HG02973 (cell line): ENCODE measurements around the gene SPIN1.
A peak's percentile ranks its signal among the peaks of the same experiment; 100 is the strongest.
"Not testable (repeated sequence)": the region's sequence is repeated elsewhere in the genome, so short reads cannot be mapped to it uniquely, and the experiment has no call there.

Source experiments
- ATAC-seq: cut with Tn5 transposase; IDR thresholded peaks from one replicate; pipeline ENCODE4 v1.9.1; 2021; ENCODE audit warnings: moderate library complexity; ENCODE audit not compliant: unreplicated experiment

The SPIN1 gene

DNA sequence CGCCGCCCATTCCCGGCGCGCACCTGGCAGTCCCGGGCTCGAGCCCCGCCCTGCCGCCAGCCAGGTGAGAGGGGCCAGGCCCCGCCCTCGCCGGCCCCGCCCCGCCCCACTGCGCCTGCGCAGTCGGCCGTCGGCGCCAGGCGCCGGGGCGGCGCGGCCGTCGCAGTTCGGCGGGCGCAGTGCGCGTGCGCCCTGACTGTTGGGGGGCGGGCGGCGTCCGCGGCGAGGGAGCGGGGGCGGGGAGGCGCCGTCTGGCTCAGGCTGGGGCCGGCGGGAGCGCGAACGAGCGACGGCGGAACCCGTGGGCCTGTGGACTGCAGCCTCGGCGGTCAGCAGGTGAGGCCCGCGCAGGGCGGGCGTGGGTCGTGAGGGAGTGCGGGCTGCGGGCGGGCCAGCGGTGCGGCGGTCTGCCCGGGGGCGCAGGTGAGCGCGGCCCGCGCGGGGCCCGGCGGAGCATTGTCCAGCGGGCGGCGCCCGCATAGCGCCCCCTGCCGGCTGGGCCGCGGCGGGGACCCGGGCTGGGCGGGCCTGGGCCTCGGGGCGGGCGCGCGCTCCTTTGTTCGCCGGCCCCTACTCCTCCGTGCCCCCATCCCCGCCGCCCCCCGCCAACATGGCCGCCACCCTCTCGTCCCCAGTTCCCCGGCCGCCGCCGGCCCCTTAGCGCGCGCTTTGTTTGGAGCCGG, at the start of gene SPIN1:
TSS of gene SPIN1 (plus strand) at position 242 of the 683 bp plus-strand sequence. CDS start 38,096 bp downstream, outside the sequence.
- ATAC-seq: peak; percentile 83

DNA sequence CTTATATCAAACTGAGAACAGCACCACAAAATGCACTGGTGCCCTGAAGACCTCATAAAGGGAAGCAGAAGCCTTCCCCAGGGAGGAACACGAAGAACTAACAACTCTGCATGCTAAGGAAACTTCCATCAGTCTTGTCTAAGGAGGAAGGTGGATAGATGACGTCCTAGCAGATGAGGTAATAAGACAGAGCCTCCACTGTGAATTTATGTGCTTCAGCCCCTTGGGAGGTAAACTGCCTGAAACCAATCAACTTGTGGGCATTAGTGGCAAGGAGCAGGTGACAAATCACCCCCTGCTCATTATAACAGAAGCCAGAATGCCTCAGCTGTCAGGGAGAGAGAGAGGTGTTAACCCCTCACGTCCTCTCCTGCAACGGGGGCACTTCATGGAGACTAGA, 48.9 kb upstream of the SPIN1 start:
- ATAC-seq: no peak

DNA sequence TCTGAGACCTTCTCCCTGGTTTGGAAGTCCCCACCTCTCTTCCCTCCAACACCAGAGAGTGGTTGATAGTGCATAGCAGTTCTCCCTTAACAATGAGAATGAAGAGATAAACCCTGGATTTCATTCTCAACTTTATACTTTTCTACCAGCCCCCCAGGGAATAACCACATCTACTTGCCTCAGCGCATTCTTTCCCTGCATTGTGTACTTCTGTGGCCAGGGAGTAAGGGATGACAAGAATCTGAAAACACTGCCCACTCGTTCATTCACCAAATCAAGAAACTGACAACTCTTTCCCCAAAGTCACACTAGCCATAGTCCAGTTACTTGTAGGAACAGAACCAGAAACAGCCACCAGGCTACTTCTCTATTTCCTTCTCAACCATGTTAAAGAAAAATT, 46.0 kb upstream of the SPIN1 start:
- no peak for ATAC-seq

DNA sequence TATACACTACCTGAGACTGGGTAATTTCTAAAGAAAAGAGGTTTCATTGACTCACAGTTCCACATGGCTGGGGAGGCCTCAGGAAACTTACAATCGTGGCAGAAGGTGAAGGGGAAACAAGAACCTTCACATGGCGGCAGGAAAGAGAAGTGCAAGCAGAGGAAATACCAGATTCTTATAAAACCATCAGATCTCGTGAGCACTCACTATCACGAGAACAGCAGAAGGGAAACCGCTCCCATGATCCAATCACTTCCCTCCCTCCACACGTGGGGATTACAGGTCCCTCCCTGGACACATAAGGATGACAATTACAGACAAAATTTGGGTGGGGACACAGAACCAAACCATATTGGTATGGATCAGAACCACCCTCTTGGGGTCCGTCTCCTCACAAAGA, 44.2 kb upstream of the SPIN1 start:
- no peak for ATAC-seq

DNA sequence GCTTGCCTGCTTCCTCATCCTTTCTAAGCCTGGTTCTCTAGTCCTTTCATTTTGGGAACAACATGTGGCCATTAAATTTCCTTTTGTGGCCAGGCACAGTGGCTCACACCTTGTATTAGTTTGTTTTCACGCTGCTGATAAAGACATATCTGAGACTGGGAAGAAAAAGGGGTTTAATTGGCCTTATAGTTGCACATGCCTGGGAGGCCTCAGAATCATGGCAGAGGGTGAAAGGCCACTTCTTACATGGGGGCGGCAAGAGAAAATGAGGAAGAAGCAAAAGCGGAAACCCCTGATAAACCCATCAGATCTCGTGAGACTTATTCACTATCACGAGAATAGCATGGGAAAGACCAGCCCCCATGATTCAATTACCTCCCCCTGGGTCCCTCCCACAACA, 37.9 kb upstream of the SPIN1 start:
- not testable (repeated sequence) for ATAC-seq

DNA sequence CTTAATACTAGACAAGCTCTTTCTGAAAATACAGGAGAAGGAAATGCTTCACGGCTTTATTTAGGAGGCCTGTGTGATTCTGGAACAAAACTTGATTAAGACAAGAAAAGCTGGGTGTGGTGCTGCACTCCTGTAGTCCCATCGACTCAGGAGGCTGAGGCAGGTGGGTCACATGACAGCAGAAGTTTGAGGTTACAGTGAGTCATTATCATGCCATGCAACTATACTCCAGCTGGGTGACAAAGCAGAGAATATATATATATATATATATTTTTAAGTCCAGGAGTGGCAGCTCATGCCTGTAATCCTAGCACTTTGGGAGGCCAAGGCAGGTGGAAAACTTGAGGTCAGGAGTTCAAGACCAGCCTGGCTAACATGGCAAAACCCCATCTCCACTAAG, 33.1 kb upstream of the SPIN1 start:
- no peak for ATAC-seq

DNA sequence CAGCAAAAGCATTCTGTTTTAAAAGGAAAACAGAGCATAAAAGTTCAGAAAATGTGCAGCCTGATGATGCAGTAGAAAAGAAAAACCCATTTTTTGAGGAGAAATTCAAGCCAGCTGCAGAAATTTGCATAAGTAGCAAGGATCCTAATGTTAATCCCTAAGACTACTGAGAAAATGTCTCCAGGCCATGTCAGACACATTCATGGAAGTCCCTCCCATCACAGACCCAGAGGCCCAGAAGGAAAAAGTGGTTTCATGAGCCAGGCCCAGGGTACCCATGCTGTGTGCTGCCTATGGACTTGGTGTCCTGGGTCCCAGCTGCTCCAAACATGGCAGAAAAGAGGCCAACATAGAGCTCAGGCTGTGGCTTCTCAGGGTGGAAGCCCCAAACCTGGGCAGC, 31.0 kb upstream of the SPIN1 start:
- ATAC-seq: not testable (repeated sequence)

DNA sequence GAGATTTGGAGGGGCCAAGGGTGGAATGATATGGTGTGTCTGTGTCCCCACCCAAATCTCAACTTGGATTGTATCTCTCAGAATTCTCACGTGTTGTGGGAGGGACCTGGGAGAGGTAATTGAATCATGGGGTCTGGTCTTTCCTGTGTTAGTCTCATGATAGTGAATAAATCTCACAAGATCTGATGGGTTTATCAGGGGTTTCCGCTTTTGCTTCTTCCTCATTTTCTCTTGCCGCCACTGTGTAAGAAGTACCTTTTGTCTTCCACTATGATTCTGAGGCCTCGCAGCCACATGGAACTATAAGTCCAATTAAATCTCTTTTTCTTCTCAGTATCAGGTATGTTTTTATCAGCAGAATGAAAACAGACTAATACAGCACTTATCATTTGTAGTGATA, 29.5 kb upstream of the SPIN1 start:
- no peak for ATAC-seq

DNA sequence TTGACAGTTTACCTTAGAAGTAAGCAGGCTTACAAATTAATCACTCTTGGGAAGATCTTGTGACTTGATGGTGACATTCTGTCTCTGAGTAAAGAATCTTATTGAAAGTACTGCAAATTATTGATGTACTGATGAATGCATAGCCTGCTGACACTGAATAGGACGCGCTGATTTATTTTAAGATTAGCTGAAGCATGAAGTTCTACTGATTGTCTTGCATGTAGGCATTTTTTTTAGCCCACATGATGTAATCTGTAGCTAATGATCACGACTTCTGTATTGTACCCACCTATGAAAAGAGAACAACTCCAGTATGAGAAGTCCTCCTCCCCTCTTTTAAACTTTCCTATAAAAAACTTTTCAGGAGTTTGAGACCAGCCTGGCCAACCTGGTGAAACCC, 28.3 kb upstream of the SPIN1 start:
- no peak for ATAC-seq

DNA sequence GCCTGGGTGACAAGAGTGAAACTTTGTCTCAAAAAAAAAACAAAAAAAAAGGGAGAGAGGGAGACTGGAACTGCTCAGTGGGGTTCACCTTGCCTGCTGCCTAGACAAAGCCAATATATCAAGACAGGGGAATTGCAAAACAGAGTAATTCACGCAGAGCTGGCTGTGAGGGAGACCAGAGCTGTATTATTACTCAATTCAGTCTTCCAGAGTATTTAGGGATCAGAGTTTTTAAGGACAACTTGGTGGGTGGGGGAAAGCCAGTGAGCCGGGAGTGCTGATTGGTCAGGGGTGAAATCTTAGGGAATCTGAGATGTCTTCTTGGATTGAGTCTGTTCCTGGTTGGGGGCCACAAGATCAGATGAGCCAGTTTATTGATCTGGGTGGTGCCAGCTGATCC, 25.6 kb upstream of the SPIN1 start:
- ATAC-seq: no peak

DNA sequence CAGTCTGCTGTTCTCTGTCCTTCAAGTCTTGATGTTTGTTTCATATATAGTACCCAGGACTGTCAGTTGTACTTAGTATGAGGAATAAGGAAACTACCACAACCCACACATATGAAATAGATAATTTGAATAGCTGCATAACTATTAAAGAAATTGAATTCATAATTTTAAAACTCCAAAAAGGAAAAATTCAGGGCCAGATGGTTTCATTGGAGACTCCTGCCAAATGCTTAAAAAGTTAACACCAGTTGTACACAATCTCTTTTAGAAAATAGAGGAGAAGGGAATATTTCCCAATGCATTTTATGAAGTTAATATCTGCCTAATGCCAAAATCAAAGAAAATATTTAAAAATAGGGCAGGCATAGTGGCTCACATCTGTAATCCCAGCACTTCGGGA, 24.6 kb upstream of the SPIN1 start:
- ATAC-seq: no peak

DNA sequence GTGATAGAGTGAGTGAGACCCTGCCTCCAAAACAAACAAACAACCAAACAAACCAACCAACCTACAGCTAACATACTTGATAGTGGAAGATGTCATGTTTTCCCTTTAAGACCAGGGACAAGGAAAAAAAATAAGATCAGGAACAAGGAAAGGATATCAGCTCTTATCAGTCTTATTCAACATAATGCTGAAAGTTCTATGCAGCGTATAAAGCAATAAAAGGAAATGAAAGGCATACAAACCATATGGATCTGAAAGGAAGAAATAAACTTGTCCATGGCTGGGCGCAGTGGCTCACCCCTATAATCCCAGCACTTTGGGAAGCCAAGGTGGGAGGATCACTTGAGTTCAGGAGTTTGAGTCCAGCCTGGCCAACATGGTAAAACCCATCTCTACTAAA, 23.5 kb upstream of the SPIN1 start:
- ATAC-seq: no peak

DNA sequence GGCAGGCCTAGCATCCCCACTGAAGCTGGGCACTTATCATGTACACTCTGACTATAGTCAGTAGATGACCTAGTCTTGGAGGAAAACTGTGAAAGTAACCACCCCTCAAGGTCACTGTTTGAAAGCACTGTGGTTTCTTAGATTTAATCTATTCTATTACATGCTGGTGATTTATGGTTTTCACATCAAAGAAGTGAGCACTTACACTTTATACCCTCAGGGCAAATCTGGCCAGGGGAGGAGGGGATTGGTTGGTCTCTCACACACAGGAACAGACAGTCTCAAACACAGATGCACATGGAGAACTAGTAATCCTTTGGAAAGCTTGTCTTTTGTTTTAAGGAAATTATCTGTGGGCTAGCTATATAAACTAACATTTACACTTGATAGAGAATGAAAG, 17.9 kb upstream of the SPIN1 start:
- ATAC-seq: no peak

DNA sequence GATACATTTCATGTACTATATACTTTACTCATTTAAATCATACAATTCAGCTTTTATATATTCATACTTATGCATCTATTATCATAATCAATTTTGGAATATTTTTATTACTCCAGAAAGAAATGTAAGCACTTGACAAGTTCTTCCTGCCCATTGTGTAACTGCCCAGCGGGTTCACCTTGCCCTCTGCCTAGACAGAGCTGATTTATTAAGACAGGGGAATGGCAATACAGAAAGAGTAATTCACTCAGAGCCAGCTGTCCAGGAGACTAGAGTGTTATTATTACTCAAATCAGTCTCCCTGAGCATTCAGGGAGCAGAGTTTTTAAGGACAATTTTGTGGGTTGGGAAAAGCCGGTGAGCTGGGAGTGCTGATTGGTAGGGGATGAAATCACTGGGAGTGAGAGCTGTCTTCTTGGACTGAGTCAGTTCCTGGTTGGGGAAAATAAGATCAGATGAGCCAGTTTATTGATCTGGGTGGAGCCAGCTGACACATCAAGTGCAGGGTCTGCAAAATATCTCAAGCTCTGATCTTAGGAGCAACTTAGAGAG, 16.1 kb upstream of the SPIN1 start:
- ATAC-seq: no peak

DNA sequence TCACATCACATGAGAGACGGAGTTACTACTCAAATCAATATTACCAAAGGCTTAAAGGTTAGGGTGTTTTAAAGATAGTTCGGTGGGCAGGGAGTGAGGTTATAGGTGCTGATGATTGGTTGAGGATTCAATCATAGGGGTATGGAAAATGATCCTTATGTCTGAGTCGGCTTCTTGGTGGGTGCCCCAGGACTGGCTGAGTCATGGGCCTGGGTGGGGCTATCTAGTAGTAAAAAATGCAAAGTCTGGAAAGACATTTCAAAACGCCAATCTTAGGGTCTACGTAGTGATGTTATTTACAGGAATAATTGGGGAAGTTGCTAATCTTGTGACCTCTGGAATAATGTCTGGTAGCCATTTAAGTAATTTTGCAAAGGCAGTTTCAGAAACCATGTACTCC, 15.2 kb upstream of the SPIN1 start:
- no peak for ATAC-seq

DNA sequence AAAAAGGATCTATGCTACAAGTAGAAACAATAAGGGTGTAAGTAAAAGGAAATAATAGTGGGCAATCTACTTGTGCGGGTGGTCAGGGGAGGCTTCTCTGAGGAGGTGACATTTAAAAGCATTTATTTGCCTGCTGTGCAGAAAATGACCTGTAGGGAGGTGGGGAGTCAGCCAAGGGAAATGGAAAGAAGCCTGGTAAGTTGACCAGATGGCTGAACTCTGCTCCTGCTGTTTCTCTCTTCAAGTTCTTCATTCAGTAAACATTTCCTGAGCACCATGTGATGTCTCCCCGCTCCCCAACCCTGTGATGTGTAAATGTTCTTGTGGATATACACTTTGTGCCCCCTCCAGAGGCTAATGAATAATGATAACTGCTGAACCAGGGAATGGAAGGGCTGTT, 9.9 kb upstream of the SPIN1 start:
- ATAC-seq: no peak

DNA sequence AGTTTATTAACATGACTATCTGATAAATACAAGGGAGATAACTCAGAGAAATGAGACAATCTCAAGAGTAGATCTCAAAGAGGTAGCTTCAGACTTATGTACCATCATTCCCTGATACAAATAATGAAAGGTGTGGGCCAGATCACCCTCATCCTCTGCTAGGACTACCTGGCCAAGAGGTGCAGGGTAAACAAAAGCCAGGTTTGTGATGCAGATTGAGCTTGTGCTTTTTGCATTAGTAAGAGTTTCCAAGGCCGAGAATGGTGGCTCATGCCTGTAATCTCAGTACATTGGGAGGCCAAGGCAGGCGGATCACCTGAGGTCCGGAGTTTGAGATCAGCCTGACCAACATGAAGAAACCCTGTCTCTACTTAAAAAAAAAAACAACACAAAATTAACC, 8.9 kb upstream of the SPIN1 start:
- ATAC-seq: no peak

DNA sequence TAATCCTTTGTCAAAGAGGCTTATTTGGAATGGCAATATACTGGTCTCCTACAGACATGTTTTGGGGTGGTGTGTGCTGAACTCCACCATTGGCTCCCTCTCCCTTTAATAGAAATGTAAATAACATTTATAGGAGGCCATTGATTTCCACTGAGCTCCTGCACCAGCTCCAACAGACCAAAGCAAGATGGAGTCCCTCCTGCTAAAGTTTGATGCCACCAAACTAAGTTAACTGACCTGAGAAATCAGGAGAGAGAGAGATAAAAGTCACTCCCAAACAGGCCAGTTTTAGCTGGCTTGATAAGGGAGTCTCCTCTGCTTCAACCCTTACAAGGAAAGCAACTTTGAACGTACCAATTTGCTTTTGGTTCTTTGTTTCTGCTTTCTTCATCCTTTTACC, 8.1 kb upstream of the SPIN1 start:
- ATAC-seq: no peak

DNA sequence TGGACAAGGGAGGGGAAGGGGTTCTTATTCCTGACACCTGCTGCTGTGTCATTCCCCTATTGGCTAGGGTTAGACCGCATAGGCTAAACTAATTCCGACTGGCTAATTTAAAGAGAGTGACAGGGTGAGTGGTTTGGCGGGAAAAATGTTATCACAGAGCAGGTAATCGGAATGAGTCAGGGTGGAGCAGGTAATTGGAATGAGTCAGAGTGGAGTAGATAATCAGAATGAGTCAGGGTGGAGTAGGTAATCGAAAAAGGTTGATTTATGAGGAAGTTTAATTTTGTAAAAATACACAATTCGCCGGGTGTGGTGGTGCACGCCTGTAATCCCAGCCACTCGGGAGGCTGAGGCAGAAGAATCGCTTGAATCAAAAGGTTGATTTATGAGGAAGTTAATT, 6.9 kb upstream of the SPIN1 start:
- not testable (repeated sequence) for ATAC-seq

DNA sequence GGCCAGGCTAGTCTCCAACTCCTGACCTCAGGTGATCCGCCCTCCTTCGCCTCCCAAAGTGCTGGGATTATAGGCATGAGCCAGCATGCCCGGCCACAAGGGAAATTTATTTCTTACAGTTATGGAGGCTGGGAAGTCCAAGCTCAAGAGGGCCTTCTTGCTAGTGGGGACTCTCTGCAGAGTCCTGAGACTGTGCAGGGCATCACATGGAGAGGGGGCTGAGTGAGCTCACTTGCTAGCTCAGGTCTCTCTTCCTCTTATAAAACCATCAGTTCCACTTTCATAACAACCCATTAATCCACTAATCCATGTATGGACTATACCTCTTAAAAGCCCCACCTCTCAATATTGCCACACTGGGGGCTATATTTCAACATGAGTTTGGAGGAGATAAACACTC, 5.1 kb upstream of the SPIN1 start:
- no peak for ATAC-seq

DNA sequence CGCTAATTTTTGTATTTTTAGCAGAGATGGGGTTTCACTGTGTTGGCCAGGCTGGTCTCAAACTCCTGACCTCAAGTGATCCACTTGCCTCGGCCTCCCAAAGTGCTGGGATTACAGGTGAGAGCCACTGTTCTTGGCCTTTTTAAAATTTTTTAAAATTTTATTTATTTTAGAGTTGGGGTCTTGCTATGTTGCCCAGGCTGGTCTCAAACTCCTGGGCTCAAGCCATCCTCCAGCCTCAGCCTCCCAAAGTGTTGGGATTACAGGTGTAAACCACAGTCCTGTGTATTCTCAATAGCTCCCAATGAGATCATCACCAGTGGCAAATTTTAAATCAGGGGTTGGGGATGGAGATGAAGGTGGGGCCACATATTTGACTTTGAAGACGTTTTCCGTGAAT, 2.1 kb upstream of the SPIN1 start:
- ATAC-seq: not testable (repeated sequence)

DNA sequence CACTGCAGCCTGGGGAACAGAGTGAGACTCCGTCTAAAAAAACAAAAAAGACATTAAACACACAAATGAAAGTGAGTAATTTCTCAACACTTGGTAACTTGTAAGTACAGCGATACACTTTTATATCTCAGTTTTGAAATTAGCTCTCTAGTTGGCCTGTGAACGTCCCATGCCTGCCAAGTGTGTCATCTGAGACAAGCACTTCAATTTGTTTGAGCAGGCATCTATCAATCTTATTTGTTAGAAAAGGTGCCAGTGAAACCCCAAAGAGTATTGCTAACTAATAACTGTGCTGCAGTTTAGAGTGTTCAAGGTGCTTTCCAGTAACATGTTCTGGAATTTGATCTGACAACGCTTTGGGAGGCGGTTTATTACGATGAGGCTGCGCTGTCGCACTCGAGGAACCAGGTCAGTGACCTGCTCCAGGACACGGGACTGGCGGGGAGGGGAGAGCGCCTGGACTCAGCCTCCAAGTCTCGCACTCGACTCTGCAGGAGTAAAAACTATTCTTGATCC, 1.1 kb upstream of the SPIN1 start:
- ATAC-seq: no peak
